HepG2 (cell line): Measurements from ENCODE around the gene GRIN3B. TPM values are rescaled to one million over a fixed set of nuclear protein-coding genes. Genes with fewer than 3 reads are reported as not detected.

ENCODE experiments used
- AKAP8 ChIP-seq: sonication (generic); formaldehyde crosslinking; IDR thresholded peaks from 2 replicates; pipeline ENCODE4 v1.5.1; 2020; ENCODE audit warnings: mild to moderate bottlenecking, missing genetic modification reagents
- ARHGAP35 ChIP-seq: sonication (generic); formaldehyde crosslinking; IDR thresholded peaks from 2 replicates; pipeline ENCODE4 v1.9.0; 2022; ENCODE audit warnings: mild to moderate bottlenecking, inconsistent platforms, moderate library complexity, missing genetic modification reagents, borderline replicate concordance
- EHMT2 ChIP-seq: fragments of 200-600 bp; sonication (generic); IDR thresholded peaks from 2 replicates; pipeline ENCODE4 v1.7.0; 2017; ENCODE audit warnings: antibody characterized with exemption, low read depth, low read length, borderline replicate concordance
- HOXA3 ChIP-seq: sonication (generic); formaldehyde crosslinking; IDR thresholded peaks from 2 replicates; pipeline ENCODE4 v1.5.0; 2020; ENCODE audit warnings: missing genetic modification reagents
- KLF13 ChIP-seq: sonication (generic); formaldehyde crosslinking; IDR thresholded peaks from 2 replicates; pipeline ENCODE4 v1.4.0; 2020; ENCODE audit warnings: mild to moderate bottlenecking, missing genetic modification reagents
- KLF15 ChIP-seq: sonication (generic); formaldehyde crosslinking; IDR thresholded peaks from 2 replicates; pipeline ENCODE4 v1.8.1; 2023; ENCODE audit warnings: borderline replicate concordance, mild to moderate bottlenecking, inconsistent platforms, missing genetic modification reagents, mixed read lengths
- MYC ChIP-seq: sonication (generic); formaldehyde crosslinking; IDR thresholded peaks from 2 replicates; pipeline ENCODE4 v1.9.0; 2021; ENCODE audit warnings: missing genetic modification reagents, borderline replicate concordance
- NRL ChIP-seq: sonication (generic); formaldehyde crosslinking; IDR thresholded peaks from 2 replicates; pipeline ENCODE4 v1.5.0; 2020; ENCODE audit warnings: missing genetic modification reagents, mild to moderate bottlenecking, moderate library complexity, borderline replicate concordance
- PAF1 ChIP-seq: IDR thresholded peaks from 2 replicates; pipeline ENCODE4 v1.6.1; 2016; ENCODE audit warnings: missing genetic modification reagents, missing compliant biosample characterization
- RFXANK ChIP-seq: IDR thresholded peaks from 2 replicates; pipeline ENCODE4 v1.6.1; 2016
- SP2 ChIP-seq: sonication (generic); formaldehyde crosslinking; IDR thresholded peaks from 2 replicates; pipeline ENCODE4 v1.5.1; 2020; ENCODE audit warnings: mild to moderate bottlenecking, missing genetic modification reagents
- ZNF160 ChIP-seq: sonication (generic); formaldehyde crosslinking; IDR thresholded peaks from 2 replicates; pipeline ENCODE4 v1.8.0; 2022; ENCODE audit warnings: mild to moderate bottlenecking, inconsistent platforms, missing genetic modification reagents
- ZNF225 ChIP-seq: sonication (generic); formaldehyde crosslinking; IDR thresholded peaks from 2 replicates; pipeline ENCODE4 v1.4.0; 2020; ENCODE audit warnings: mild to moderate bottlenecking, missing genetic modification reagents
- ZNF234 ChIP-seq: sonication (generic); formaldehyde crosslinking; conservative IDR thresholded peaks from 2 replicates; pipeline ENCODE4 v1.5.1; 2020; ENCODE audit warnings: mild to moderate bottlenecking, missing genetic modification reagents
- ZNF607 ChIP-seq: sonication (generic); formaldehyde crosslinking; IDR thresholded peaks from 2 replicates; pipeline ENCODE4 v1.5.1; 2020; ENCODE audit warnings: missing genetic modification reagents, mild to moderate bottlenecking, borderline replicate concordance
- ZNF766 ChIP-seq: sonication (generic); formaldehyde crosslinking; IDR thresholded peaks from 2 replicates; pipeline ENCODE4 v1.5.0; 2020; ENCODE audit warnings: missing genetic modification reagents, borderline replicate concordance
- polyA plus RNA-seq, 8 experiments: library from polyadenylated mRNA; depleted of rRNA in 3 of 8; stranded (reverse) in 7 of 8; unstranded in 1 of 8; fragments of >200 nt; fragmentation: Illumina TruSeq in 4 of 8; extraction: Trizol in 4 of 8; gene quantifications; 2 replicates each; pipeline versions ENCODE4 v1.2.1 to v1.2.3, GENCODE V29; 2011 to 2016; ENCODE audit warnings: low read depth in 4 of 8, missing spikeins in 1 of 8, mixed read lengths in 1 of 8; ENCODE audit not compliant: insufficient read depth in 1 of 8
- total RNA-seq, 5 experiments: library from RNA; depleted of rRNA; stranded (reverse); fragments of >200 nt; fragmentation: Illumina TruSeq; extraction: Trizol; gene quantifications; 2 replicates each; pipeline ENCODE4 v1.2.3, GENCODE V29; 2016; ENCODE audit warnings: low read depth in 1 of 5
- TF ChIP-seq, protein P1 (sequence below): sonication (generic); formaldehyde crosslinking; IDR thresholded peaks from 2 replicates; pipeline ENCODE4 v1.4.0; 2020; ENCODE audit warnings: mild to moderate bottlenecking, missing genetic modification reagents, borderline replicate concordance
- TF ChIP-seq, protein P2 (sequence below): fragments of 450-650 bp; IDR thresholded peaks from 2 replicates; pipeline ENCODE4 v1.6.1; 2016
- TF ChIP-seq, protein P3 (sequence below): sonication (generic); formaldehyde crosslinking; IDR thresholded peaks from 2 replicates; pipeline ENCODE4 v1.8.1; 2023; ENCODE audit warnings: mild to moderate bottlenecking, missing genetic modification reagents
- TF ChIP-seq, protein P4 (sequence below): IDR thresholded peaks from 2 replicates; pipeline ENCODE4 v1.6.1; 2016; ENCODE audit warnings: missing biosample characterization, missing genetic modification reagents, low read depth

GRIN3B gene
- total and polyA plus RNA-seq, 2 of the 13 experiments (the other 11 are each of a cell fraction or from before 2014, with no cell fraction given), result 0.07 to 0.20 TPM

DNA sequence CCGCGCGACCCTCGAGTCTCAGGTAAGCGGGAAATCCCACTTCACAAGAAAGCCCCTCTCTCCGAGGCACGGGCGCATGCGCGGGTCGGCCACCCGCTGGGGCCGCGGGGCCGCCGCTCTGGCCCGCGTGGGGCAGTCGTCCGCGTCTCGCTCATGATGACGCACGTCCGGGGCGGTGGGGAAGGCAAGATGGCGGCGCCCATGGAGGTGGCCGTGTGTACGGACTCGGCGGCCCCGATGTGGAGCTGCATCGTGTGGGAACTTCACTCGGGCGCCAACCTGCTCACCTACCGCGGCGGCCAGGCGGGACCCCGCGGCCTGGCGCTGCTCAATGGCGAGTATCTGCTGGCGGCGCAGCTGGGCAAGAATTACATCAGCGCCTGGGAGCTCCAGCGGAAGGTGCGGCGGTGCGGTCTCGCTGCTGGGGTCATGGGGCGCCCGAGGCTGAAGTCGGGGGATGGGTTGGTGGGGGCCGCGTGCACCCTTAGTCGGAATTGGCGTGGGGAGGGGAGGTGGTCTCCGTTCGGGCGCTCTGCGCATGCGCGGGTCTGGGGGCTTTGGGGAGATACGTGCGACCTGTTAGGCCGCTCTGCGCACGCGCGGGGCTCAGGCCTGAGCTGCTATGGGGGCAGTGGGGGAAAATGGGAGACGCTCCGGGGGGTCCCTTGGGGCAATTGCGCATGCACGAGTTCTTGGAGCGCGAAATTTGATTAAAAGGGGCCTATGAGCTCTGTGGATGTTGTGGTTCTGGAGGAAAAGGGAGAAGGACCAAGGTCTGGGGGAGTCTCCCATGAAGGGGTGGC is 15.9 kb upstream of the GRIN3B start, which contains the start of gene WDR18 (continued):
- TF ChIP-seq ZNF234 (CRISPR knock-in tag) (0 out of 2 replicates have a peak, but pooled peaks have one; percentile 52), RFXANK (CRISPR knock-in tag) (peak; percentile 79; the same call in 1 of the 2 replicates), ZNF225 (CRISPR knock-in tag) (peak; percentile 80; the same call in 1 of the 2 replicates), HOXA3 (CRISPR knock-in tag) (peak; percentile 97), ZNF766 (CRISPR knock-in tag) (peak; percentile 55; the same call in 1 of the 2 replicates), MYC (CRISPR knock-in tag) (peak; percentile 92), ARHGAP35 (peak; percentile 71; the same call in 1 of the 2 replicates), AKAP8 (peak; percentile 95), NRL (CRISPR knock-in tag) (peak; percentile 95), KLF15 (no peak), KLF13 (CRISPR knock-in tag) (peak; percentile 88; the same call in 1 of the 2 replicates), ZNF160 (CRISPR knock-in tag) (peak; percentile 82; the same call in 1 of the 2 replicates), PAF1 (CRISPR knock-in tag) (no peak), SP2 (CRISPR knock-in tag) (peak; percentile 63; the same call in 1 of the 2 replicates), EHMT2 (no peak), ZNF607 (peak; percentile 36; the same call in 1 of the 2 replicates)
- TF ChIP-seq, protein P1, sequence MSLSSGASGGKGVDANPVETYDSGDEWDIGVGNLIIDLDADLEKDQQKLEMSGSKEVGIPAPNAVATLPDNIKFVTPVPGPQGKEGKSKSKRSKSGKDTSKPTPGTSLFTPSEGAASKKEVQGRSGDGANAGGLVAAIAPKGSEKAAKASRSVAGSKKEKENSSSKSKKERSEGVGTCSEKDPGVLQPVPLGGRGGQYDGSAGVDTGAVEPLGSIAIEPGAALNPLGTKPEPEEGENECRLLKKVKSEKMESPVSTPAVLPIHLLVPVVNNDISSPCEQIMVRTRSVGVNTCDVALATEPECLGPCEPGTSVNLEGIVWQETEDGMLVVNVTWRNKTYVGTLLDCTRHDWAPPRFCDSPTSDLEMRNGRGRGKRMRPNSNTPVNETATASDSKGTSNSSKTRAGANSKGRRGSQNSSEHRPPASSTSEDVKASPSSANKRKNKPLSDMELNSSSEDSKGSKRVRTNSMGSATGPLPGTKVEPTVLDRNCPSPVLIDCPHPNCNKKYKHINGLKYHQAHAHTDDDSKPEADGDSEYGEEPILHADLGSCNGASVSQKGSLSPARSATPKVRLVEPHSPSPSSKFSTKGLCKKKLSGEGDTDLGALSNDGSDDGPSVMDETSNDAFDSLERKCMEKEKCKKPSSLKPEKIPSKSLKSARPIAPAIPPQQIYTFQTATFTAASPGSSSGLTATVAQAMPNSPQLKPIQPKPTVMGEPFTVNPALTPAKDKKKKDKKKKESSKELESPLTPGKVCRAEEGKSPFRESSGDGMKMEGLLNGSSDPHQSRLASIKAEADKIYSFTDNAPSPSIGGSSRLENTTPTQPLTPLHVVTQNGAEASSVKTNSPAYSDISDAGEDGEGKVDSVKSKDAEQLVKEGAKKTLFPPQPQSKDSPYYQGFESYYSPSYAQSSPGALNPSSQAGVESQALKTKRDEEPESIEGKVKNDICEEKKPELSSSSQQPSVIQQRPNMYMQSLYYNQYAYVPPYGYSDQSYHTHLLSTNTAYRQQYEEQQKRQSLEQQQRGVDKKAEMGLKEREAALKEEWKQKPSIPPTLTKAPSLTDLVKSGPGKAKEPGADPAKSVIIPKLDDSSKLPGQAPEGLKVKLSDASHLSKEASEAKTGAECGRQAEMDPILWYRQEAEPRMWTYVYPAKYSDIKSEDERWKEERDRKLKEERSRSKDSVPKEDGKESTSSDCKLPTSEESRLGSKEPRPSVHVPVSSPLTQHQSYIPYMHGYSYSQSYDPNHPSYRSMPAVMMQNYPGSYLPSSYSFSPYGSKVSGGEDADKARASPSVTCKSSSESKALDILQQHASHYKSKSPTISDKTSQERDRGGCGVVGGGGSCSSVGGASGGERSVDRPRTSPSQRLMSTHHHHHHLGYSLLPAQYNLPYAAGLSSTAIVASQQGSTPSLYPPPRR (CRISPR knock-in tag), result peak; percentile 46
- TF ChIP-seq, protein P2, sequence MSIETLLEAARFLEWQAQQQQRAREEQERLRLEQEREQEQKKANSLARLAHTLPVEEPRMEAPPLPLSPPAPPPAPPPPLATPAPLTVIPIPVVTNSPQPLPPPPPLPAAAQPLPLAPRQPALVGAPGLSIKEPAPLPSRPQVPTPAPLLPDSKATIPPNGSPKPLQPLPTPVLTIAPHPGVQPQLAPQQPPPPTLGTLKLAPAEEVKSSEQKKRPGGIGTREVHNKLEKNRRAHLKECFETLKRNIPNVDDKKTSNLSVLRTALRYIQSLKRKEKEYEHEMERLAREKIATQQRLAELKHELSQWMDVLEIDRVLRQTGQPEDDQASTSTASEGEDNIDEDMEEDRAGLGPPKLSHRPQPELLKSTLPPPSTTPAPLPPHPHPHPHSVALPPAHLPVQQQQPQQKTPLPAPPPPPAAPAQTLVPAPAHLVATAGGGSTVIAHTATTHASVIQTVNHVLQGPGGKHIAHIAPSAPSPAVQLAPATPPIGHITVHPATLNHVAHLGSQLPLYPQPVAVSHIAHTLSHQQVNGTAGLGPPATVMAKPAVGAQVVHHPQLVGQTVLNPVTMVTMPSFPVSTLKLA, result peak; percentile 66
- TF ChIP-seq, protein P3, sequence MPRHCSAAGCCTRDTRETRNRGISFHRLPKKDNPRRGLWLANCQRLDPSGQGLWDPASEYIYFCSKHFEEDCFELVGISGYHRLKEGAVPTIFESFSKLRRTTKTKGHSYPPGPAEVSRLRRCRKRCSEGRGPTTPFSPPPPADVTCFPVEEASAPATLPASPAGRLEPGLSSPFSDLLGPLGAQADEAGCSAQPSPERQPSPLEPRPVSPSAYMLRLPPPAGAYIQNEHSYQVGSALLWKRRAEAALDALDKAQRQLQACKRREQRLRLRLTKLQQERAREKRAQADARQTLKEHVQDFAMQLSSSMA (CRISPR knock-in tag), result peak; percentile 59; the same call in 1 of the 2 replicates
- TF ChIP-seq, protein P4, sequence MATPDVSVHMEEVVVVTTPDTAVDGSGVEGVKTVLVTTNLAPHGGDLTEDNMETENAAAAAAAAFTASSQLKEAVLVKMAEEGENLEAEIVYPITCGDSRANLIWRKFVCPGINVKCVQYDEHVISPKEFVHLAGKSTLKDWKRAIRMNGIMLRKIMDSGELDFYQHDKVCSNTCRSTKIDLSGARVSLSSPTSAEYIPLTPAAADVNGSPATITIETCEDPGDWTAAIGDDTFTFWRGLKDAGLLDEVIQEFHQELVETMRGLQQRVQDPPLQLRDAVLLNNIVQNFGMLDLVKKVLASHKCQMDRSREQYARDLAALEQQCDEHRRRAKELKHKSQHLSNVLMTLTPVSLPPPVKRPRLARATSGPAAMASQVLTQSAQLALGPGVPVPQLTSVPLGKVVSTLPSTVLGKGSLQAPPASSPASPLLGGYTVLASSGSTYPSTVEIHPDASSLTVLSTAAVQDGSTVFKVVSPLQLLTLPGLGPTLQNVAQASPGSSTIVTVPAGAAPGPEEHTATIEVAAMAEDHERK (CRISPR knock-in tag), result peak; percentile 67; the same call in 1 of the 2 replicates
